Heart left ventricle (tissue), 16 donors: ENCODE results near the gene SHANK3. TPM values are rescaled to one million over a fixed set of nuclear protein-coding genes. Genes with fewer than 3 reads are reported as not detected.
A peak's percentile ranks its signal among the peaks of the same experiment; 100 is the strongest.

ENCODE experiments used
- ATAC-seq, 4 donors: fragments of 200-7000 bp; cut with Tn5 transposase; one replicate each; pipeline ENCODE4 v1.9.1; 2020 to 2022; ENCODE audit warnings: moderate library complexity in 4 of 4, mild to moderate bottlenecking in 3 of 4, moderate number of reproducible peaks in 1 of 4
- DNase-seq, 5 donors: peaks; one replicate each; pipeline ENCODE4 v3.0.0-alpha.2; 2020
- H3K27ac ChIP-seq, 12 donors: fragments of 200-600 bp; sonication (generic) in 4 of 12; one replicate each; pipeline versions ENCODE4 v1.5.0 to v1.8.0; 2016 to 2022; ENCODE audit warnings: mild to moderate bottlenecking in 2 of 12
- H3K27me3 ChIP-seq, 9 donors: fragments of 200-600 bp; sonication (generic) in 2 of 9; one replicate each; pipeline versions ENCODE4 v1.5.1 to v1.8.0; 2016 to 2022; ENCODE audit warnings: mild to moderate bottlenecking in 3 of 9
- H3K36me3 ChIP-seq, 9 donors: fragments of 200-600 bp; sonication (generic) in 2 of 9; one replicate each; pipeline versions ENCODE4 v1.5.0 to v1.8.0; 2018 to 2022; ENCODE audit warnings: mild to moderate bottlenecking in 2 of 9
- H3K4me1 ChIP-seq, 12 donors: fragments of 200-600 bp; sonication (generic) in 4 of 12; one replicate each; pipeline versions ENCODE4 v1.5.0 to v1.8.0; 2016 to 2022; ENCODE audit warnings: mild to moderate bottlenecking in 3 of 12
- H3K4me3 ChIP-seq, 12 donors: fragments of 200-600 bp; sonication (generic) in 4 of 12; one replicate each; pipeline versions ENCODE4 v1.5.0 to v1.8.0; 2017 to 2022; ENCODE audit warnings: mild to moderate bottlenecking in 9 of 12, moderate library complexity in 4 of 12
- H3K9me3 ChIP-seq, 12 donors: fragments of 200-600 bp; sonication (generic) in 4 of 12; one replicate each; pipeline versions ENCODE4 v1.5.0 to v1.8.0; 2016 to 2022; ENCODE audit warnings: mild to moderate bottlenecking in 1 of 12
- CTCF ChIP-seq, 12 donors: fragments of 200-600 bp; sonication (generic) in 4 of 12; IDR thresholded peaks; one replicate each; pipeline versions ENCODE4 v1.5.0 to v1.8.0; 2018 to 2022; ENCODE audit warnings: antibody characterized with exemption in 12 of 12, mild to moderate bottlenecking in 5 of 12
- POLR2A ChIP-seq, 2 donors: fragments of 450-650 bp; IDR thresholded peaks; one replicate each; pipeline ENCODE4 v1.6.1; 2017; ENCODE audit warnings: antibody characterized with exemption in 2 of 2, mild to moderate bottlenecking in 2 of 2, moderate library complexity in 2 of 2
- WGBS, 4 donors: extraction: QIAGEN DNeasy Blood & Tissue Kit in 2 of 4; methylation state at CpG; one replicate each; pipeline versions ENCODE4 v1.1.5 to v1.1.7; 2013 to 2018; 5-methylcytosine and 5-hydroxymethylcytosine counted together
- intact Hi-C, 10 donors: fragments of 100-400 bp; cut with DNase I; formaldehyde crosslinking; loops; one replicate each; pipeline versions ENCODE4 v1.11.1 to v1.14.2; 2022
- polyA plus RNA-seq, 2 donors: library from polyadenylated mRNA; stranded (reverse); fragments of 200-250 nt; gene quantifications; one replicate each; pipeline ENCODE4 v1.2.3, GENCODE V29; 2013
- total RNA-seq, 9 donors: library from RNA; depleted of rRNA in 2 of 9; stranded (reverse); fragments of >200 nt in 2 of 9; fragmentation: NEBNext Ultra II Directional in 3 of 9; extraction: Animal tissue kit (Norgen Biotek cat#: 25700) in 3 of 9; gene quantifications; one replicate each; pipeline versions ENCODE4 v1.1.0 to v1.2.4, GENCODE V29; 2016 to 2023
- donor health status: ischemic (EF 13 %, LVEDD 7.1; RV severe dilation, severe dysfunction).
- donor health status: healthy with polysubstance abuse.
- donor health status: DM: no; HTN: yes; CAD: no.
- donor health status: DM: no; HTN: no; CAD: no.
- donor health status: ischemic (EF 25% LVEDD 6.9; RV normal size, moderate dysfunction).
- donor health status: ischemic (EF 25% LVEDD 5.7; RV mildly dilated, moderate dysfunction).
- donor health status: healthy.
- donor health status: DM: yes; HTN: yes; CAD: no.
- donor health status: ischemic (EF 35%, LVEDD 5.7; RV mildly dilated, moderate dysfunction).
- donor health status: nonischemic (EF 11% LVEDD 7.7; RV severe dilation, severe dysfunction).
- donor health status: DM: yes; HTN: yes; CAD: no.
- donor health status: PGD.
- donor health status: ischemic (EF 29% LVEDD 5.4; RV normal size, mild dysfunction).
- donor health status: nonischemic (EF 23%, LVEDD 6.1; RV moderate dilation, normal function).

The SHANK3 gene
- total and polyA plus RNA-seq, 11 donors: 11.3 to 36.0 (median 21.9) TPM

GRCh38 chr22:50670914-50671538 lies 1.6 kb upstream of the SHANK3 start:
- ATAC-seq (no peak), DNase-seq (no peak)
- H3K36me3 ChIP-seq: peaks cover 0 to 6% (median 0%) of the 10 kb centered on the region in 9 donors
- H3K4me1 ChIP-seq: peaks cover 0 to 36% (median 7%) of the 10 kb centered on the region in 12 donors
- WGBS, 4 donors: 52 to 60% (median 57%) methylated on average over 10 of the region's 10 CpGs
- H3K4me3 ChIP-seq: no peak overlapping the region
- intact Hi-C loops: loop anchor here in 5 of 10 donors (5.0 kb wide), 3 partner anchors 39 to 44 kb away; partner anchors contain the start of gene ARSA (in 4 of the 5)
- peaks cover 4 to 55% (median 24%) of the 10 kb centered on the region in 9 donors for H3K27me3 ChIP-seq
- TF ChIP-seq POLR2A (IDR thresholded peaks at IDR 0.05): no peak
- no peak for TF ChIP-seq CTCF (IDR thresholded peaks at IDR 0.05)
- peak overlapping the region; percentile 70 to 98 (median 92) for H3K27ac ChIP-seq
- H3K9me3 ChIP-seq: no peaks in the 10 kb centered on the region

- Histone ChIP-seq H3K27me3 (peaks cover 4 to 57% (median 24%) of the 10 kb centered on the region in 9 donors), H3K27ac (peak overlapping the region; percentile 70 to 98 (median 92)), H3K4me3 (peak overlapping the region in 8 of 12 donors; percentile 5 to 74 (median 30)), H3K36me3 (peaks cover 0 to 9% (median 0%) of the 10 kb centered on the region in 9 donors), H3K9me3 (no peaks in the 10 kb centered on the region), H3K4me1 (peaks cover 0 to 36% (median 7%) of the 10 kb centered on the region in 12 donors)
- DNase-seq (peak in 3 of 5 donors; percentile 47 to 59 (median 58)), ATAC-seq (peak; percentile 26 to 61 (median 37))
- 40 to 57% (median 52%) methylated on average over 11 of the region's 11 CpGs for WGBS, 4 donors
- intact Hi-C loops: loop anchor here in 6 of 10 donors (1.0 to 5.0 kb wide), 6 partner anchors 15 to 44 kb away; partner anchors contain the start of gene ARSA (in 4 of the 6)
- TF ChIP-seq POLR2A (IDR thresholded peaks at IDR 0.05) (no peak), CTCF (IDR thresholded peaks at IDR 0.05) (no peak)
Observed at GRCh38 chr22:50671641-50672040, 982 bp upstream of the SHANK3 start.

- ATAC-seq (peak in 1 of 4 donors; percentile 6), DNase-seq (no peak)
- Histone ChIP-seq H3K4me1 (peaks cover 0 to 39% (median 7%) of the 10 kb centered on the region in 12 donors), H3K4me3 (peak overlapping the region in 8 of 12 donors; percentile 5 to 74 (median 30)), H3K27ac (peak overlapping the region; percentile 70 to 98 (median 92)), H3K36me3 (peaks cover 0 to 13% (median 0%) of the 10 kb centered on the region in 9 donors), H3K9me3 (no peaks in the 10 kb centered on the region), H3K27me3 (peaks cover 4 to 57% (median 24%) of the 10 kb centered on the region in 9 donors)
- WGBS, 4 donors: 46 to 65% (median 56%) methylated on average over 8 of the region's 8 CpGs
- TF ChIP-seq POLR2A (IDR thresholded peaks at IDR 0.05) (no peak), CTCF (IDR thresholded peaks at IDR 0.05) (no peak)
- intact Hi-C loops: loop anchor here in 6 of 10 donors (1.0 to 5.0 kb wide), 6 partner anchors 16 to 45 kb away; partner anchors contain the start of gene ARSA (in 4 of the 6)
Observed at GRCh38 chr22:50672041-50672440, 582 bp upstream of the SHANK3 start.
